ENCODE measurements around the gene CAV2. TPM values are rescaled to one million over a fixed set of nuclear protein-coding genes. Genes with fewer than 3 reads are reported as not detected.

CAV2 gene
- total and polyA plus RNA-seq, 2 of the 8 experiments (the other 6 are each of a cell fraction or from before 2014, with no cell fraction given): 2.8 to 4.7 TPM

DNA sequence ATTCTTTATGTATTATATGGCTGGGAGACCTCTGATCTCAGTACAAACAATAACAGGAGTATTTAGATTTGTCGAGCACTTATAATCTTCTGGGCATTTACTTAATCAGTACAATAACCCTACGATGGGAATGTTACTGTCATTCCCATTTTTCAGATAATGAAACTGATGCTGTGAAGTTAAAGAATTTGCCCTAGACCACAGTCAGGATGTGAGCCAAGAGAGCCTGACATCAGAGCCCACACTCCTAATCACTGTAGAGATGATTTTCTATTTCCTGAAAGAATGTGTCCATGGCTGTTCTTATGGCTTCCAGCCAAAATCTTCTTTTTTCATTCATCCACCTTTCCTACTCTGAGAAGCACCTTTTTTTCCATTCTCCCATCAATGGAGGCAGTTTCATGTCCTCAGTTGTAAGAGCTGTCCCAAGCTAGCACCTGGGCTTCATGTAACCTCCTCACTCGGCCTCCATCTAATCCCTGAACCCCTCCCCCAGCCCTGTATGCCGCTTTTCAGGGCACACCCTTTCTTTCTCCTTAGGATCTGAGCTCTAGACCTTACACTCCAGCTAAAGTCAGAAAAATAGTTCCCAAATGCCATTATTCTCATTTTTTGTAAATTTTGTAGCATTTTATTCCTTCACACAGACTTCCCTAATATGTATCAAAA, 13.1 kb downstream of the CAV2 start:
- Histone ChIP-seq H3K9ac (replicated peaks in 1 of 4; ENCODE audit: extremely low read depth in 1 of 4, low read depth in 3 of 4, low read length in 3 of 4) (no peak overlapping the region), H3K79me1 (ENCODE audit: low read depth, low read length) (no peaks in the 10 kb centered on the region), H3K36me3 (ENCODE audit: control insufficient read depth in 2 of 4, insufficient read depth in 4 of 4, low read length in 3 of 4) (no peaks in the 10 kb centered on the region), H3K18ac (ENCODE audit: extremely low read depth, low read length) (no peak overlapping the region), H2BK12ac (ENCODE audit: low read depth, low read length) (no peak overlapping the region), H2BK120ac (replicated peaks; ENCODE audit: low read depth, low read length) (no peak overlapping the region), H4K20me1 (replicated peaks in 1 of 2; ENCODE audit: control insufficient read depth in 1 of 2, insufficient read depth in 2 of 2, low read length in 2 of 2) (no peaks in the 10 kb centered on the region), H3K23ac (ENCODE audit: insufficient read length) (no peak overlapping the region), H3K9me3 (ENCODE audit: insufficient read depth in 2 of 2, low read depth in 1 of 2, low read length in 1 of 2) (no peaks in the 10 kb centered on the region), H2BK20ac (ENCODE audit: low read length) (no peak overlapping the region), H3K4me1 (replicated peaks in 1 of 4; ENCODE audit: control insufficient read depth in 3 of 4, insufficient read depth in 4 of 4, low read length in 3 of 4) (peaks cover 0 to 3% (median 0%) of the 10 kb centered on the region in 4 experiments; a peak in 2 of 7 replicates), H4K91ac (replicated peaks; ENCODE audit: insufficient read length, low read length) (no peak overlapping the region), H3K56ac (replicated peaks; ENCODE audit: insufficient read length, low read depth, low read length) (no peak overlapping the region), H2AFZ (ENCODE audit: low read length) (peak overlapping the region; percentile 75; the same call in 1 of the 2 replicates), H2BK15ac (ENCODE audit: low read length) (no peak overlapping the region), H3K79me2 (ENCODE audit: control insufficient read depth in 1 of 2, insufficient read depth in 2 of 2, low read length in 2 of 2) (no peaks in the 10 kb centered on the region), H2BK5ac (ENCODE audit: low read depth, low read length) (no peak overlapping the region), H3K27me3 (replicated peaks in 1 of 4; ENCODE audit: control insufficient read depth in 3 of 4, extremely low read depth in 1 of 4, insufficient read depth in 3 of 4, low read length in 3 of 4) (no peaks in the 10 kb centered on the region), H4K5ac (ENCODE audit: insufficient read length, low read depth, low read length) (no peak overlapping the region), H2AK5ac (ENCODE audit: low read depth, low read length) (no peak overlapping the region; the same call in 1 of the 2 replicates), H3K4me2 (ENCODE audit: insufficient read depth in 1 of 2, low read depth in 2 of 2, low read length in 2 of 2) (no peak overlapping the region), H3K4ac (replicated peaks; ENCODE audit: insufficient read length, low read depth, low read length) (no peak overlapping the region), H4K8ac (ENCODE audit: extremely low read depth, insufficient read depth, low read length) (no peak overlapping the region), H3K23me2 (ENCODE audit: low read depth, low read length) (no peaks in the 10 kb centered on the region), H3K27ac (ENCODE audit: low read depth, low read length) (no peak overlapping the region), H3K14ac (ENCODE audit: insufficient read length) (no peak overlapping the region), H3K4me3 (ENCODE audit: extremely low read depth in 1 of 4, insufficient read depth in 2 of 4, low read depth in 3 of 4, low read length in 4 of 4) (no peak overlapping the region)
- TF ChIP-seq, protein P1, sequence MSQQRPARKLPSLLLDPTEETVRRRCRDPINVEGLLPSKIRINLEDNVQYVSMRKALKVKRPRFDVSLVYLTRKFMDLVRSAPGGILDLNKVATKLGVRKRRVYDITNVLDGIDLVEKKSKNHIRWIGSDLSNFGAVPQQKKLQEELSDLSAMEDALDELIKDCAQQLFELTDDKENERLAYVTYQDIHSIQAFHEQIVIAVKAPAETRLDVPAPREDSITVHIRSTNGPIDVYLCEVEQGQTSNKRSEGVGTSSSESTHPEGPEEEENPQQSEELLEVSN (IDR thresholded peaks at IDR 0.05): no peak
- TF ChIP-seq GTF2F1 (IDR thresholded peaks at IDR 0.05; ENCODE audit: borderline replicate concordance, low read depth, low read length): no peak
- no peak for TF ChIP-seq CBX8 (IDR thresholded peaks at IDR 0.05; ENCODE audit: borderline replicate concordance, low read depth, low read length)
- TF ChIP-seq JUN (IDR thresholded peaks at IDR 0.05; ENCODE audit: low read depth, low read length): no peak
- no peak for TF ChIP-seq KDM5A (IDR thresholded peaks at IDR 0.05; ENCODE audit: low read length)
- no peak for TF ChIP-seq CHD2 (IDR thresholded peaks at IDR 0.05; ENCODE audit: low read length)
- no peak for TF ChIP-seq KDM1A (IDR thresholded peaks at IDR 0.05; ENCODE audit: borderline replicate concordance, low read length)
- CTCF ChIA-PET (ENCODE audit: partially characterized antibody): no interaction called here
- POLR2A ChIA-PET (ENCODE audit: partially characterized antibody): no interaction called here
- no peak for FAIRE-seq
- 81% methylated on average over 4 of the region's 4 CpGs; no CpG with 5 or more reads in 1 of the 2 experiments for WGBS, 2 experiments (ENCODE audit: extremely low coverage in 1 of 2, insufficient coverage in 1 of 2, insufficient read length in 1 of 2, insufficient replicate concordance in 2 of 2, low coverage in 1 of 2, low lambda C conversion rate in 2 of 2, missing lambda C conversion rate in 1 of 2)
- DNase-seq (ENCODE audit: low read depth in 1 of 2, low spot score in 2 of 2): no peak
